Endothelial cell (in vitro differentiated cells): ENCODE data around the gene KRTAP3-1. TPM values are rescaled to one million over a fixed set of nuclear protein-coding genes. Genes with fewer than 3 reads are reported as not detected.
A peak's percentile ranks its signal among the peaks of the same experiment; 100 is the strongest.

Experiments
- DNase-seq: peaks from one replicate; pipeline ENCODE4 v3.0.0; 2021; ENCODE audit warnings: low spot score
- H3K27ac Mint-ChIP-seq: one replicate; pipeline ENCODE4 v1.8.0; 2021; ENCODE audit warnings: mixed read lengths, inconsistent platforms; ENCODE audit not compliant: unreplicated experiment
- H3K27me3 Mint-ChIP-seq: one replicate; pipeline ENCODE4 v1.8.0; 2021; ENCODE audit warnings: mild to moderate bottlenecking, moderate library complexity, mixed read lengths, inconsistent platforms; ENCODE audit not compliant: unreplicated experiment
- H3K36me3 Mint-ChIP-seq: one replicate; pipeline ENCODE4 v1.8.0; 2021; ENCODE audit warnings: mild to moderate bottlenecking, low read depth, mixed read lengths, inconsistent platforms; ENCODE audit not compliant: unreplicated experiment
- H3K4me1 Mint-ChIP-seq: one replicate; pipeline ENCODE4 v1.8.0; 2021; ENCODE audit warnings: mild to moderate bottlenecking, mixed read lengths, inconsistent platforms; ENCODE audit not compliant: unreplicated experiment
- H3K4me3 Mint-ChIP-seq: one replicate; pipeline ENCODE4 v1.8.0; 2021; ENCODE audit warnings: mild to moderate bottlenecking, mixed read lengths, inconsistent platforms; ENCODE audit not compliant: unreplicated experiment
- H3K9me3 Mint-ChIP-seq: one replicate; pipeline ENCODE4 v1.8.0; 2021; ENCODE audit warnings: mixed read lengths, inconsistent platforms; ENCODE audit not compliant: unreplicated experiment
- total RNA-seq: library from RNA; stranded (reverse); fragmentation: NEBNext Ultra II Directional; extraction: Animal tissue kit (Norgen Biotek cat#: 25700); gene quantifications from one replicate; pipeline ENCODE4 v1.2.1, GENCODE V29; 2021; ENCODE audit not compliant: unreplicated experiment
- TF ChIP-seq, protein P1 (sequence below): fragments of 200-600 bp; sonication (generic); IDR thresholded peaks from one replicate; pipeline ENCODE4 v1.5.0; 2021; ENCODE audit warnings: antibody characterized with exemption; ENCODE audit not compliant: unreplicated experiment

Gene KRTAP3-1
- total RNA-seq, 1 donor from 2014 or later = not detected

DNA sequence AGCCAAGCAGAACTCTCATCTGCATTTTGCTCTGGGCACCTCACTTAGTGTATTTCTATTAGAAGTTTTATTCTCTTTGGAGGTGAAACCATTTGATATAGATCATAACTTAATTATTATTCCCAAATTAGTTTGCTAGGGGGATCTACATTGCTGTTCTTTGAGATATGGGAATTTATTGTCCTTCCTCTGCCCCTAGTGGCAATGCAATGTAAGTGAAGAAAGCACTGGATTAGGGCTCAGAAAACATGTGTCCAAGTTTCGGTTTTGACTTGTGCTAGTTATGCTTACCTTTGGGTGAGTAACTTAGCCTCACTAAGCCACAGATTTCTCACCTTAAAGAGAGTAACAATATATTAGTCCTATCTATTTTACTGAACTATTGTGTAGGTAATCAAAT lies 45.1 kb downstream of the KRTAP3-1 start:
- Mint-ChIP-seq H3K36me3 (no peaks in the 10 kb centered on the region), H3K27ac (no peak overlapping the region), H3K4me1 (no peaks in the 10 kb centered on the region), H3K9me3 (no peaks in the 10 kb centered on the region), H3K4me3 (no peak overlapping the region), H3K27me3 (no peaks in the 10 kb centered on the region)
- DNase-seq = no peak
- TF ChIP-seq, protein P1, sequence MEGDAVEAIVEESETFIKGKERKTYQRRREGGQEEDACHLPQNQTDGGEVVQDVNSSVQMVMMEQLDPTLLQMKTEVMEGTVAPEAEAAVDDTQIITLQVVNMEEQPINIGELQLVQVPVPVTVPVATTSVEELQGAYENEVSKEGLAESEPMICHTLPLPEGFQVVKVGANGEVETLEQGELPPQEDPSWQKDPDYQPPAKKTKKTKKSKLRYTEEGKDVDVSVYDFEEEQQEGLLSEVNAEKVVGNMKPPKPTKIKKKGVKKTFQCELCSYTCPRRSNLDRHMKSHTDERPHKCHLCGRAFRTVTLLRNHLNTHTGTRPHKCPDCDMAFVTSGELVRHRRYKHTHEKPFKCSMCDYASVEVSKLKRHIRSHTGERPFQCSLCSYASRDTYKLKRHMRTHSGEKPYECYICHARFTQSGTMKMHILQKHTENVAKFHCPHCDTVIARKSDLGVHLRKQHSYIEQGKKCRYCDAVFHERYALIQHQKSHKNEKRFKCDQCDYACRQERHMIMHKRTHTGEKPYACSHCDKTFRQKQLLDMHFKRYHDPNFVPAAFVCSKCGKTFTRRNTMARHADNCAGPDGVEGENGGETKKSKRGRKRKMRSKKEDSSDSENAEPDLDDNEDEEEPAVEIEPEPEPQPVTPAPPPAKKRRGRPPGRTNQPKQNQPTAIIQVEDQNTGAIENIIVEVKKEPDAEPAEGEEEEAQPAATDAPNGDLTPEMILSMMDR = peak; percentile 80

DNA sequence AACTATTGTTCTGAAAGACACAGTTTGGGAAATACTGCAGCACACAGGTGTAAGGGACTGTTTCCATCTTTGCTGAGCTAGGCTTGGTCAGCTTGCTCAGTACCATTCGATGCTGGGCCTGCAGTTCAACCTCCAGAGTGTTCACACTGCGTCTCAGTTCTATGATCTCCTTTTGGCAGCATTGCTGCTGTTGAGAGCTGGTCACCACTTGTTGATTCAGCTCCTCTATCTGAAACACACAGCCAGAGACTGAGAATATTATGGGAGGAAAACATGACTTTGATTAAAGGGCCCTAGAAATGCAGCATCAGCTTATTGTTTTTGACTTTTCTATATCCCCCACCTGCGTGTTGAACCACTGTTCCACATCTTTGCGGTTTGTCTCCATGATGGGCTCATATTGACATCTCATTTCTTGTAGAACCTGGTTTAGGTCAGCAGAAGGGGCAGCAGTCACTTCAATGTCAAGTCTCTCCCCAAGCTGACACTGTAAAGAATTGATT lies 46.8 kb downstream of the KRTAP3-1 start:
- Mint-ChIP-seq H3K4me1 (no peaks in the 10 kb centered on the region), H3K4me3 (no peak overlapping the region), H3K9me3 (no peaks in the 10 kb centered on the region), H3K36me3 (no peaks in the 10 kb centered on the region), H3K27me3 (no peaks in the 10 kb centered on the region), H3K27ac (no peak overlapping the region)
- TF ChIP-seq, protein P1 = no peak
- DNase-seq = no peak

DNA sequence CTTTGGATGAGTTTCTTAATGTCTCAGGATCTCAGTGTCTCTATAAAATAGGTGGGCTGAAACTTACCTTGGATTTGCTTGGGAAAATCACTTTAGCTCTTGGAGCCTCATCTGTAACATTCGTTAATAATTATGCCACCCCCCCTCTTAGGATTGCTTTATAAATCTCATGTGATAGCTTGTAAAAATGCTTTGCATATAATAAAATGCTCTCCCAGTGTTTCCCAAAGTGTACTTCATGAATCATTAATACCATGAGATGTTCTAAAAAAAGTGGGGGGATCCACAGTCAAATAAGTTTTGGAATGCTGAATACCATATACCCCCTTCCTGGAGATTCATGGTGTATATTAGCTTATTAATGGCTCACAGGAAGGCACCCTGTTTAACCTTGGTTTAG lies 47.3 kb downstream of the KRTAP3-1 start:
- TF ChIP-seq, protein P1 = no peak
- Mint-ChIP-seq H3K4me3 (no peak overlapping the region), H3K36me3 (no peaks in the 10 kb centered on the region), H3K27ac (no peak overlapping the region), H3K4me1 (no peaks in the 10 kb centered on the region), H3K27me3 (no peaks in the 10 kb centered on the region), H3K9me3 (no peaks in the 10 kb centered on the region)
- DNase-seq = no peak

DNA sequence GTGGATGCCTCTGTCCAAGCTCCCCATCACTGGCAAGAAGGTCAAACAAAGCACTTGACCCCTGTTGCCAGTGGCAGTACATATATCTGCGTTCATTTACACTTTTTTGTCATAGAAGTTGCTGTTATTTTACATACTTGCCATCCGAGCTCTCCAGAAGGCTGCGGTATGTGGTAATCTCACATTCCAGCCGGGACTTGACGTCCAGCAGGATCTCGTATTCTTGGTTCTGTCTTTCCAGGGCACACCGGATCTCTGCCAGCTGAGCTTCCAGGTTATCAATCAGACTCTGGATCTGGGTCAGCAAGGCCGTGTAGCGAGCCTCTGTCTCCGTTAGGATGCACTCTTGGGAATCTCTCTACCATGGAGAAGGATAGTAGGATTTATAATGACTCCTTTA lies 48.8 kb downstream of the KRTAP3-1 start:
- H3K4me1 Mint-ChIP-seq = no peaks in the 10 kb centered on the region

More for the DNA sequence above, 48.8 kb downstream of the KRTAP3-1 start:
- Mint-ChIP-seq H3K9me3 (no peaks in the 10 kb centered on the region), H3K27me3 (no peaks in the 10 kb centered on the region), H3K4me3 (no peak overlapping the region), H3K27ac (no peak overlapping the region), H3K36me3 (no peaks in the 10 kb centered on the region)
- TF ChIP-seq, protein P1 = no peak
- no peak for DNase-seq

Other genes with a start within 250 kb of the KRTAP3-1 start
- not detected for gene KRT26, start 236.9 kb downstream of the KRTAP3-1 start, total RNA-seq
- gene KRT27, start 226.6 kb downstream of the KRTAP3-1 start, total RNA-seq = not detected
- not detected for gene KRT28, start 209.2 kb downstream of the KRTAP3-1 start, total RNA-seq
- gene KRT10, start 186.5 kb downstream of the KRTAP3-1 start, total RNA-seq = 28.2 TPM
- not detected for gene KRT12, start 141.9 kb downstream of the KRTAP3-1 start, total RNA-seq
- not detected for gene KRT20, start 123.9 kb downstream of the KRTAP3-1 start, total RNA-seq
- gene KRT23, start 71.5 kb downstream of the KRTAP3-1 start, total RNA-seq = not detected
- 0.15 TPM for gene KRT39, start 42.2 kb downstream of the KRTAP3-1 start, total RNA-seq
- gene KRT40, start 24.8 kb downstream of the KRTAP3-1 start, total RNA-seq = not detected
- gene KRTAP3-3, start 15.0 kb downstream of the KRTAP3-1 start, total RNA-seq = not detected
- not detected for gene KRTAP3-2, start 9.2 kb downstream of the KRTAP3-1 start, total RNA-seq
- not detected for gene KRTAP1-5, start 18.1 kb upstream of the KRTAP3-1 start, total RNA-seq
- not detected for gene KRTAP1-4, start 21.1 kb upstream of the KRTAP3-1 start, total RNA-seq
- not detected for gene KRTAP1-3, start 25.7 kb upstream of the KRTAP3-1 start, total RNA-seq
- gene KRTAP1-1, start 32.3 kb upstream of the KRTAP3-1 start, total RNA-seq = not detected
- gene KRTAP2-1, start 38.2 kb upstream of the KRTAP3-1 start, total RNA-seq = not detected
- gene KRTAP2-2, start 46.1 kb upstream of the KRTAP3-1 start, total RNA-seq = not detected
- gene KRTAP2-3, start 51.0 kb upstream of the KRTAP3-1 start, total RNA-seq = not detected
- gene KRTAP2-4, start 56.8 kb upstream of the KRTAP3-1 start, total RNA-seq = not detected
- not detected for gene KRTAP4-7, start 75.0 kb upstream of the KRTAP3-1 start, total RNA-seq
- not detected for gene KRTAP4-8, start 89.0 kb upstream of the KRTAP3-1 start, total RNA-seq
- not detected for gene KRTAP4-16, start 93.1 kb upstream of the KRTAP3-1 start, total RNA-seq
- not detected for gene KRTAP4-9, start 96.3 kb upstream of the KRTAP3-1 start, total RNA-seq
- not detected for gene KRTAP4-11, start 109.2 kb upstream of the KRTAP3-1 start, total RNA-seq
- gene KRTAP4-12, start 115.1 kb upstream of the KRTAP3-1 start, total RNA-seq = not detected
- not detected for gene KRTAP4-6, start 131.4 kb upstream of the KRTAP3-1 start, total RNA-seq
- not detected for gene KRTAP4-5, start 140.7 kb upstream of the KRTAP3-1 start, total RNA-seq
- not detected for gene KRTAP4-4, start 151.6 kb upstream of the KRTAP3-1 start, total RNA-seq
- gene KRTAP4-3, start 159.1 kb upstream of the KRTAP3-1 start, total RNA-seq = not detected
- gene KRTAP4-2, start 169.1 kb upstream of the KRTAP3-1 start, total RNA-seq = not detected
- gene KRTAP4-1, start 175.8 kb upstream of the KRTAP3-1 start, total RNA-seq = not detected
- not detected for gene KRTAP9-1, start 180.8 kb upstream of the KRTAP3-1 start, total RNA-seq
- not detected for gene KRTAP9-2, start 217.5 kb upstream of the KRTAP3-1 start, total RNA-seq
- not detected for gene KRTAP9-3, start 223.3 kb upstream of the KRTAP3-1 start, total RNA-seq
- not detected for gene KRTAP9-8, start 228.9 kb upstream of the KRTAP3-1 start, total RNA-seq
- not detected for gene KRTAP9-4, start 240.6 kb upstream of the KRTAP3-1 start, total RNA-seq
- not detected for gene KRTAP9-9, start 246.3 kb upstream of the KRTAP3-1 start, total RNA-seq